HepG2 (cell line): Measurements from ENCODE around the gene ATF1. TPM values are rescaled to one million over a fixed set of nuclear protein-coding genes. Genes with fewer than 3 reads are reported as not detected.

Experiments
- ATF1 ChIP-seq: IDR thresholded peaks from 2 replicates; pipeline ENCODE4 v1.6.1; 2016; ENCODE audit warnings: mild to moderate bottlenecking, control low read depth
- FOXA1 ChIP-seq, 2 experiments: fragments of 450-650 bp in 1 of 2; sonication (generic) in 1 of 2; formaldehyde crosslinking in 1 of 2; IDR thresholded peaks; 2 replicates each; pipeline versions ENCODE4 v1.4.0 to v1.6.1; 2016 to 2020; ENCODE audit warnings: missing genetic modification reagents in 1 of 2
- FOXP4 ChIP-seq: sonication (generic); formaldehyde crosslinking; IDR thresholded peaks from 2 replicates; pipeline ENCODE4 v1.4.0; 2020; ENCODE audit warnings: missing genetic modification reagents
- KLF15 ChIP-seq: sonication (generic); formaldehyde crosslinking; IDR thresholded peaks from 2 replicates; pipeline ENCODE4 v1.8.1; 2023; ENCODE audit warnings: borderline replicate concordance, mild to moderate bottlenecking, inconsistent platforms, missing genetic modification reagents, mixed read lengths
- MBNL3 ChIP-seq: fragments of 250-450 bp; sonication (Bioruptor Pico); conservative IDR thresholded peaks from 2 replicates; pipeline ENCODE4 v1.8.0; 2022; ENCODE audit warnings: mild to moderate bottlenecking, inconsistent platforms
- NFE2L2 ChIP-seq: fragments of 150-350 bp; IDR thresholded peaks from 2 replicates; pipeline ENCODE4 v1.6.1; 2014; ENCODE audit warnings: low read length
- NFYC ChIP-seq: IDR thresholded peaks from 2 replicates; pipeline ENCODE4 v1.6.1; 2016; ENCODE audit warnings: missing genetic modification reagents, missing compliant biosample characterization
- PCBP2 ChIP-seq: fragments of 200-400 bp; formaldehyde crosslinking; optimal IDR thresholded peaks from 2 replicates; pipeline ENCODE3; 2018; ENCODE audit warnings: low read length, low read depth; ENCODE audit not compliant: poor library complexity, severe bottlenecking
- TCF7 ChIP-seq: sonication (generic); IDR thresholded peaks from 2 replicates; pipeline ENCODE4 v1.6.1; 2016; ENCODE audit warnings: antibody characterized with exemption, low read depth
- ZBTB49 ChIP-seq: sonication (generic); formaldehyde crosslinking; IDR thresholded peaks from 2 replicates; pipeline ENCODE4 v1.4.0; 2020; ENCODE audit warnings: missing genetic modification reagents, borderline replicate concordance
- ZFP82 ChIP-seq: sonication (generic); formaldehyde crosslinking; IDR thresholded peaks from 2 replicates; pipeline ENCODE4 v1.5.1; 2020; ENCODE audit warnings: mild to moderate bottlenecking, missing genetic modification reagents, borderline replicate concordance
- ZNF101 ChIP-seq: sonication (generic); formaldehyde crosslinking; IDR thresholded peaks from 2 replicates; pipeline ENCODE4 v1.4.0; 2020; ENCODE audit warnings: mild to moderate bottlenecking, low read depth, missing genetic modification reagents, borderline replicate concordance
- ZNF367 ChIP-seq: sonication (generic); formaldehyde crosslinking; IDR thresholded peaks from 2 replicates; pipeline ENCODE4 v1.4.0; 2020; ENCODE audit warnings: missing genetic modification reagents, borderline replicate concordance
- ZNF513 ChIP-seq: sonication (generic); formaldehyde crosslinking; conservative IDR thresholded peaks from 2 replicates; pipeline ENCODE4 v1.5.0; 2020; ENCODE audit warnings: missing genetic modification reagents
- ZNF556 ChIP-seq: sonication (generic); formaldehyde crosslinking; IDR thresholded peaks from 2 replicates; pipeline ENCODE4 v1.4.0; 2020; ENCODE audit warnings: mild to moderate bottlenecking, missing genetic modification reagents, borderline replicate concordance
- ZNF563 ChIP-seq: sonication (generic); formaldehyde crosslinking; IDR thresholded peaks from 2 replicates; pipeline ENCODE4 v1.8.0; 2022; ENCODE audit warnings: mild to moderate bottlenecking, moderate library complexity, missing genetic modification reagents
- ZNF737 ChIP-seq: sonication (generic); formaldehyde crosslinking; IDR thresholded peaks from 2 replicates; pipeline ENCODE4 v1.5.0; 2020; ENCODE audit warnings: missing genetic modification reagents, mild to moderate bottlenecking, borderline replicate concordance
- ZNF782 ChIP-seq: sonication (generic); formaldehyde crosslinking; IDR thresholded peaks from 2 replicates; pipeline ENCODE4 v1.4.0; 2020; ENCODE audit warnings: missing genetic modification reagents, mild to moderate bottlenecking, borderline replicate concordance
- ZNF883 ChIP-seq: sonication (generic); formaldehyde crosslinking; IDR thresholded peaks from 2 replicates; pipeline ENCODE4 v1.5.1; 2020; ENCODE audit warnings: mild to moderate bottlenecking, missing genetic modification reagents; ENCODE audit errors: not compliant biosample characterization
- ZSCAN9 ChIP-seq: IDR thresholded peaks from 2 replicates; pipeline ENCODE4 v1.6.1; 2016; ENCODE audit warnings: borderline replicate concordance
- polyA plus RNA-seq, 8 experiments: library from polyadenylated mRNA; depleted of rRNA in 3 of 8; stranded (reverse) in 7 of 8; unstranded in 1 of 8; fragments of >200 nt; fragmentation: Illumina TruSeq in 4 of 8; extraction: Trizol in 4 of 8; gene quantifications; 2 replicates each; pipeline versions ENCODE4 v1.2.1 to v1.2.3, GENCODE V29; 2011 to 2016; ENCODE audit warnings: low read depth in 4 of 8, missing spikeins in 1 of 8, mixed read lengths in 1 of 8; ENCODE audit not compliant: insufficient read depth in 1 of 8
- total RNA-seq, 5 experiments: library from RNA; depleted of rRNA; stranded (reverse); fragments of >200 nt; fragmentation: Illumina TruSeq; extraction: Trizol; gene quantifications; 2 replicates each; pipeline ENCODE4 v1.2.3, GENCODE V29; 2016; ENCODE audit warnings: low read depth in 1 of 5
- TF ChIP-seq, protein P1 (sequence below): IDR thresholded peaks from 2 replicates; pipeline ENCODE4 v1.6.1; 2016; ENCODE audit warnings: low read depth, borderline replicate concordance
- TF ChIP-seq, protein P2 (sequence below): sonication (generic); formaldehyde crosslinking; IDR thresholded peaks from 2 replicates; pipeline ENCODE4 v1.8.1; 2023; ENCODE audit warnings: missing genetic modification reagents, inconsistent platforms, borderline replicate concordance

The ATF1 gene
- total and polyA plus RNA-seq, 2 of the 13 experiments (the other 11 are each of a cell fraction or from before 2014, with no cell fraction given) = 29.3 to 52.0 TPM

- TF ChIP-seq FOXA1 (IDR thresholded peaks at IDR 0.05) (no peak), FOXA1 (CRISPR knock-in tag; IDR thresholded peaks at IDR 0.05) (peak; percentile 47), ZNF563 (CRISPR knock-in tag) (peak; percentile 47; the same call in 1 of the 2 replicates), ZNF101 (CRISPR knock-in tag) (no peak), ATF1 (CRISPR knock-in tag) (0 out of 2 replicates have a peak, but pooled peaks have one; percentile 33), ZNF883 (no peak), ZSCAN9 (CRISPR knock-in tag) (peak; percentile 81; the same call in 1 of the 2 replicates), ZBTB49 (CRISPR knock-in tag) (no peak), PCBP2 (no peak), ZNF367 (no peak), ZNF782 (CRISPR knock-in tag) (no peak), FOXP4 (CRISPR knock-in tag) (peak; percentile 29; the same call in 1 of the 2 replicates), MBNL3 (CRISPR knock-in tag) (no peak), TCF7 (no peak), ZNF556 (CRISPR knock-in tag) (no peak), ZFP82 (no peak), NFE2L2 (no peak), ZNF737 (CRISPR knock-in tag) (no peak), ZNF513 (no peak), NFYC (no peak), KLF15 (CRISPR knock-in tag) (no peak)
- TF ChIP-seq, protein P1, sequence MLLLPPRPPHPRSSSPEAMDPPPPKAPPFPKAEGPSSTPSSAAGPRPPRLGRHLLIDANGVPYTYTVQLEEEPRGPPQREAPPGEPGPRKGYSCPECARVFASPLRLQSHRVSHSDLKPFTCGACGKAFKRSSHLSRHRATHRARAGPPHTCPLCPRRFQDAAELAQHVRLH = no peak; the same call in 1 of the 2 replicates
- TF ChIP-seq, protein P2, sequence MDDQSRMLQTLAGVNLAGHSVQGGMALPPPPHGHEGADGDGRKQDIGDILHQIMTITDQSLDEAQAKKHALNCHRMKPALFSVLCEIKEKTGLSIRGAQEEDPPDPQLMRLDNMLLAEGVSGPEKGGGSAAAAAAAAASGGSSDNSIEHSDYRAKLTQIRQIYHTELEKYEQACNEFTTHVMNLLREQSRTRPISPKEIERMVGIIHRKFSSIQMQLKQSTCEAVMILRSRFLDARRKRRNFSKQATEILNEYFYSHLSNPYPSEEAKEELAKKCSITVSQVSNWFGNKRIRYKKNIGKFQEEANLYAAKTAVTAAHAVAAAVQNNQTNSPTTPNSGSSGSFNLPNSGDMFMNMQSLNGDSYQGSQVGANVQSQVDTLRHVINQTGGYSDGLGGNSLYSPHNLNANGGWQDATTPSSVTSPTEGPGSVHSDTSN (CRISPR knock-in tag) = no peak
Observed at GRCh38 chr12:50763639-50764285, at the start of gene ATF1 (continued).
